Myocyte (in vitro differentiated cells): ENCODE measurements around the gene DYNLRB1. TPM values are rescaled to one million over a fixed set of nuclear protein-coding genes. Genes with fewer than 3 reads are reported as not detected.
"Not testable (repeated sequence)": the region's sequence is repeated elsewhere in the genome, so short reads cannot be mapped to it uniquely, and the experiment has no call there.

Experiments
- DNase-seq: peaks from one replicate; pipeline ENCODE4 v3.0.0-alpha.2; 2012; ENCODE audit warnings: low read depth
- total RNA-seq: library from RNA; depleted of rRNA; stranded (reverse); fragments of >200 nt; gene quantifications from 2 replicates; pipeline ENCODE4 v1.2.3, GENCODE V29; 2014

DYNLRB1 gene
- total RNA-seq, 1 donor from 2014 or later, result 225 TPM

GRCh38 chr20:34511891-34512265 lies 4.3 kb upstream of the DYNLRB1 start:
- DNase-seq, result no peak

- peak; percentile 35 for DNase-seq
Measured at GRCh38 chr20:34512266-34512954, 3.8 kb upstream of the DYNLRB1 start.

- peak; percentile 23 for DNase-seq
Measured at GRCh38 chr20:34512955-34513419, 3.2 kb upstream of the DYNLRB1 start.

GRCh38 chr20:34514034-34514433 lies 2.2 kb upstream of the DYNLRB1 start:
- not testable (repeated sequence) for DNase-seq

GRCh38 chr20:34514897-34515483 lies 1.2 kb upstream of the DYNLRB1 start:
- DNase-seq, result no peak

- DNase-seq, result peak; percentile 41
Measured at GRCh38 chr20:34515484-34516246, 557 bp upstream of the DYNLRB1 start.

- no peak for DNase-seq
Measured at GRCh38 chr20:34517114-34517505, 888 bp downstream of the DYNLRB1 start.

- DNase-seq, result not testable (repeated sequence)
Measured at GRCh38 chr20:34518863-34519262, 2.6 kb downstream of the DYNLRB1 start.

- not testable (repeated sequence) for DNase-seq
Measured at GRCh38 chr20:34519841-34520240, 3.6 kb downstream of the DYNLRB1 start.

GRCh38 chr20:34522969-34523871 lies 7.0 kb downstream of the DYNLRB1 start:
- peak; percentile 97 for DNase-seq

GRCh38 chr20:34524426-34524825 lies 8.2 kb downstream of the DYNLRB1 start:
- no peak for DNase-seq

GRCh38 chr20:34525342-34525708 lies 9.1 kb downstream of the DYNLRB1 start:
- no peak for DNase-seq

GRCh38 chr20:34525709-34526416 lies 9.6 kb downstream of the DYNLRB1 start:
- DNase-seq, result peak; percentile 99

GRCh38 chr20:34526466-34526865 lies 10.2 kb downstream of the DYNLRB1 start:
- DNase-seq, result no peak

GRCh38 chr20:34527016-34527415 lies 10.8 kb downstream of the DYNLRB1 start:
- no peak for DNase-seq

GRCh38 chr20:34528921-34529297 lies 12.7 kb downstream of the DYNLRB1 start:
- no peak for DNase-seq

GRCh38 chr20:34529742-34530141 lies 13.5 kb downstream of the DYNLRB1 start:
- no peak for DNase-seq

- DNase-seq, result no peak
Measured at GRCh38 chr20:34530342-34530741, 14.1 kb downstream of the DYNLRB1 start.

- DNase-seq, result no peak
Measured at GRCh38 chr20:34531608-34532265, 15.5 kb downstream of the DYNLRB1 start.

GRCh38 chr20:34532320-34532719 lies 16.1 kb downstream of the DYNLRB1 start:
- no peak for DNase-seq
